IPS-18c (cell line): ENCODE measurements around the gene OLA1.

Experiments used
- H3K4me3 ChIP-seq: 2 replicates; pipeline ENCODE4 v1.7.0; 2013; ENCODE audit warnings: low read depth, mild to moderate bottlenecking, low read length, moderate library complexity; ENCODE audit not compliant: insufficient read depth
- H3K9me3 ChIP-seq: one replicate; pipeline ENCODE4 v1.6.1; 2013; ENCODE audit warnings: mild to moderate bottlenecking, low read length, moderate library complexity; ENCODE audit not compliant: control insufficient read depth, insufficient read depth

OLA1 gene

GRCh38 chr2:174040417-174040701, 208.0 kb downstream of the OLA1 start:
- Histone ChIP-seq H3K4me3 (no peak overlapping the region), H3K9me3 (no peaks in the 10 kb centered on the region)

GRCh38 chr2:174039551-174040416, 208.5 kb downstream of the OLA1 start:
- H3K9me3 ChIP-seq: no peaks in the 10 kb centered on the region
- H3K4me3 ChIP-seq: no peak overlapping the region

- Histone ChIP-seq H3K9me3 (no peaks in the 10 kb centered on the region), H3K4me3 (no peak overlapping the region)
Observed at GRCh38 chr2:174038462-174038861, 209.9 kb downstream of the OLA1 start.

- H3K9me3 ChIP-seq: no peaks in the 10 kb centered on the region
- H3K4me3 ChIP-seq: no peak overlapping the region
Observed at GRCh38 chr2:174036825-174037224, 211.5 kb downstream of the OLA1 start.

GRCh38 chr2:174035981-174036742, 212.2 kb downstream of the OLA1 start:
- Histone ChIP-seq H3K9me3 (no peaks in the 10 kb centered on the region), H3K4me3 (no peak overlapping the region)

- H3K4me3 ChIP-seq: no peak overlapping the region
- no peaks in the 10 kb centered on the region for H3K9me3 ChIP-seq
Observed at GRCh38 chr2:174035117-174035635, 213.2 kb downstream of the OLA1 start.

GRCh38 chr2:174033163-174033550, 215.2 kb downstream of the OLA1 start:
- Histone ChIP-seq H3K4me3 (no peak overlapping the region), H3K9me3 (no peaks in the 10 kb centered on the region)

- H3K9me3 ChIP-seq: no peaks in the 10 kb centered on the region
- H3K4me3 ChIP-seq: no peak overlapping the region
Observed at GRCh38 chr2:174031226-174031625, 217.1 kb downstream of the OLA1 start.

- Histone ChIP-seq H3K9me3 (no peaks in the 10 kb centered on the region), H3K4me3 (no peak overlapping the region)
Observed at GRCh38 chr2:174028935-174029334, 219.4 kb downstream of the OLA1 start.

- Histone ChIP-seq H3K9me3 (no peaks in the 10 kb centered on the region), H3K4me3 (no peak overlapping the region)
Observed at GRCh38 chr2:174027956-174028355, 220.4 kb downstream of the OLA1 start.

GRCh38 chr2:174026122-174026845, 222.0 kb downstream of the OLA1 start:
- Histone ChIP-seq H3K4me3 (no peak overlapping the region), H3K9me3 (no peaks in the 10 kb centered on the region)

- H3K9me3 ChIP-seq: no peaks in the 10 kb centered on the region
- H3K4me3 ChIP-seq: no peak overlapping the region
Observed at GRCh38 chr2:174025271-174026121, 222.8 kb downstream of the OLA1 start.

- H3K4me3 ChIP-seq: no peak overlapping the region
Observed at GRCh38 chr2:174024524-174025270, 223.6 kb downstream of the OLA1 start.

GRCh38 chr2:174023591-174024523, 224.5 kb downstream of the OLA1 start:
- Histone ChIP-seq H3K4me3 (no peak overlapping the region), H3K9me3 (no peaks in the 10 kb centered on the region)

More at GRCh38 chr2:174024524-174025270, 223.6 kb downstream of the OLA1 start:
- no peaks in the 10 kb centered on the region for H3K9me3 ChIP-seq
